ACHN (cell line): ENCODE measurements around the gene C3orf22.
"Not testable (repeated sequence)": the region's sequence is repeated elsewhere in the genome, so short reads cannot be mapped to it uniquely, and the experiment has no call there.

Experiments used
- DNase-seq: peaks from one replicate; pipeline ENCODE4 v3.0.0-alpha.2; 2015
- in situ Hi-C: cut with HindIII; loops from 2 replicates; pipeline ENCODE4 v1.10.0; 2017; ENCODE audit warnings: low sequenced_read_pairs, low pct_ligation_motif_present, low pct_unique_long_range_greater_than_20kb

The C3orf22 gene

GRCh38 chr3:126558336-126559071, at the start of gene C3orf22:
Gene C3orf22, minus strand, starts transcription at chr3:126558932. Its CDS starts 5,542 bp downstream, at chr3:126553390.
- in situ Hi-C loops: no loop called here
- no peak for DNase-seq

GRCh38 chr3:126607214-126607908, 48.6 kb upstream of the C3orf22 start:
- in situ Hi-C loops: no loop called here
- peak; percentile 29 for DNase-seq

GRCh38 chr3:126606001-126606400, 47.3 kb upstream of the C3orf22 start:
- DNase-seq: no peak
- in situ Hi-C loops: no loop called here

- no peak for DNase-seq
- in situ Hi-C loops: no loop called here
These were observed 46.0 kb upstream of the C3orf22 start for GRCh38 chr3:126604691-126605090.

- no peak for DNase-seq
- in situ Hi-C loops: no loop called here
These were observed 40.4 kb upstream of the C3orf22 start for GRCh38 chr3:126599101-126599500.

- in situ Hi-C loops, DNase-seq: not testable (repeated sequence)
These were observed 36.7 kb upstream of the C3orf22 start for GRCh38 chr3:126595479-126595878.

- in situ Hi-C loops, DNase-seq: not testable (repeated sequence)
These were observed 32.8 kb upstream of the C3orf22 start for GRCh38 chr3:126591515-126591914.

- DNase-seq: no peak
These were observed 23.6 kb upstream of the C3orf22 start for GRCh38 chr3:126582311-126582710.

GRCh38 chr3:126581569-126581968, 22.8 kb upstream of the C3orf22 start:
- no peak for DNase-seq
- in situ Hi-C loops: no loop called here

More at GRCh38 chr3:126582311-126582710, 23.6 kb upstream of the C3orf22 start:
- in situ Hi-C loops: no loop called here

- in situ Hi-C loops: no loop called here
- DNase-seq: no peak
These were observed 22.0 kb upstream of the C3orf22 start for GRCh38 chr3:126580746-126581145.

- in situ Hi-C loops: no loop called here
- no peak for DNase-seq
These were observed 20.0 kb upstream of the C3orf22 start for GRCh38 chr3:126578702-126579101.

- in situ Hi-C loops: no loop called here
These were observed 18.5 kb upstream of the C3orf22 start for GRCh38 chr3:126577261-126577660.

GRCh38 chr3:126573492-126574117, 14.9 kb upstream of the C3orf22 start:
- in situ Hi-C loops: no loop called here
- no peak for DNase-seq

More at GRCh38 chr3:126577261-126577660, 18.5 kb upstream of the C3orf22 start:
- DNase-seq: no peak

- in situ Hi-C loops: no loop called here
- DNase-seq: no peak
These were observed 12.3 kb upstream of the C3orf22 start for GRCh38 chr3:126571078-126571477.

- DNase-seq: no peak
- in situ Hi-C loops: no loop called here
These were observed 11.4 kb upstream of the C3orf22 start for GRCh38 chr3:126570103-126570541.

- in situ Hi-C loops: no loop called here
These were observed 10.8 kb upstream of the C3orf22 start for GRCh38 chr3:126569390-126569975.

GRCh38 chr3:126568776-126569342, 10.1 kb upstream of the C3orf22 start:
- in situ Hi-C loops: no loop called here
- DNase-seq: no peak

More at GRCh38 chr3:126569390-126569975, 10.8 kb upstream of the C3orf22 start:
- DNase-seq: no peak

GRCh38 chr3:126567696-126568438, 9.1 kb upstream of the C3orf22 start:
- in situ Hi-C loops: no loop called here

More at GRCh38 chr3:126567696-126568438, 9.1 kb upstream of the C3orf22 start:
- peak; percentile 44 for DNase-seq
